HEK293 (cell line): ENCODE data around the gene ARPC1A.

Source experiments
- KLF1 ChIP-seq: fragments of 450-650 bp; formaldehyde crosslinking; IDR thresholded peaks from 2 replicates; pipeline ENCODE4 v1.5.1; 2016; ENCODE audit warnings: missing biosample characterization, missing genetic modification characterization
- KLF7 ChIP-seq: fragments of 450-650 bp; formaldehyde crosslinking; IDR thresholded peaks from 2 replicates; pipeline ENCODE4 v1.5.1; 2016; ENCODE audit warnings: missing biosample characterization, missing genetic modification characterization, borderline replicate concordance
- MZF1 ChIP-seq: fragments of 450-650 bp; formaldehyde crosslinking; IDR thresholded peaks from 2 replicates; pipeline ENCODE4 v1.5.1; 2017; ENCODE audit warnings: missing biosample characterization, missing genetic modification characterization, borderline replicate concordance
- SALL2 ChIP-seq: fragments of 450-650 bp; formaldehyde crosslinking; IDR thresholded peaks from 2 replicates; pipeline ENCODE4 v1.5.0; 2017; ENCODE audit warnings: missing biosample characterization, mild to moderate bottlenecking, missing genetic modification characterization, borderline replicate concordance
- ZBTB1 ChIP-seq: fragments of 450-650 bp; formaldehyde crosslinking; IDR thresholded peaks from 2 replicates; pipeline ENCODE4 v1.5.1; 2016; ENCODE audit warnings: missing biosample characterization, missing genetic modification characterization
- ZBTB20 ChIP-seq: fragments of 450-650 bp; formaldehyde crosslinking; IDR thresholded peaks from 2 replicates; pipeline ENCODE4 v1.5.1; 2016; ENCODE audit warnings: missing biosample characterization, missing genetic modification characterization
- ZNF121 ChIP-seq: fragments of 450-650 bp; formaldehyde crosslinking; IDR thresholded peaks from 2 replicates; pipeline ENCODE4 v1.5.1; 2016; ENCODE audit warnings: missing biosample characterization, missing genetic modification characterization
- ZNF19 ChIP-seq: fragments of 450-650 bp; formaldehyde crosslinking; IDR thresholded peaks from 2 replicates; pipeline ENCODE4; 2016; ENCODE audit warnings: missing biosample characterization, missing genetic modification characterization, low read depth
- ZNF558 ChIP-seq: fragments of 450-650 bp; formaldehyde crosslinking; IDR thresholded peaks from 2 replicates; pipeline ENCODE4 v1.5.1; 2016; ENCODE audit warnings: missing biosample characterization, missing genetic modification characterization
- TF ChIP-seq, protein P1 (sequence below): fragments of 450-650 bp; formaldehyde crosslinking; optimal IDR thresholded peaks from 2 replicates; pipeline ENCODE3; 2016; ENCODE audit warnings: missing biosample characterization, mild to moderate bottlenecking, missing genetic modification characterization
- TF ChIP-seq, protein P2 (sequence below): fragments of 450-650 bp; formaldehyde crosslinking; IDR thresholded peaks from 2 replicates; pipeline ENCODE4 v1.5.1; 2016; ENCODE audit warnings: missing biosample characterization, missing genetic modification characterization

DNA sequence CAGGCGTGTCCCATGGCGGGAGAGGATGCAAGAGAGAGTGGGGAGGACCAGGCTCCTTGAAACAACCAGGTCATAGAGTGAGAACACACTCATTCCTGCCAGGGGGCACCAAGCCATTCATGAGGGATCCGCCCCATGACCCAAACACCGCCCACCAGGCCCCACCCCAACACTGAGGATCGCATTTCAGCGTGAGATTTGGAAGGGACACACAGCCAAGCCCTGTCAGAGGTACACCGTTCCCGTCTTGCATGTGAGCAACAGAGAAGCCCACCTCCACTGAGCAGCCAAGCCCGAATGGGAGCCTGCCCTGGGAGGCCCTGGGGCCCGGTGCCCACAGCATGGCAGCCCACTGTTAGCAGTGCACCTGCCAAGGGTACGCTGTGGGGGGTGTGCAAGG lies 40.9 kb downstream of the ARPC1A start:
- TF ChIP-seq ZNF558 (tag by site-specific recombination) (no peak), KLF1 (tag by site-specific recombination) (peak; percentile 98), MZF1 (tag by site-specific recombination) (no peak), KLF7 (tag by site-specific recombination) (no peak), ZNF121 (tag by site-specific recombination) (no peak), ZBTB1 (no peak), SALL2 (tag by site-specific recombination) (no peak), ZBTB20 (tag by site-specific recombination) (no peak), ZNF19 (tag by site-specific recombination) (no peak)
- TF ChIP-seq, protein P1, sequence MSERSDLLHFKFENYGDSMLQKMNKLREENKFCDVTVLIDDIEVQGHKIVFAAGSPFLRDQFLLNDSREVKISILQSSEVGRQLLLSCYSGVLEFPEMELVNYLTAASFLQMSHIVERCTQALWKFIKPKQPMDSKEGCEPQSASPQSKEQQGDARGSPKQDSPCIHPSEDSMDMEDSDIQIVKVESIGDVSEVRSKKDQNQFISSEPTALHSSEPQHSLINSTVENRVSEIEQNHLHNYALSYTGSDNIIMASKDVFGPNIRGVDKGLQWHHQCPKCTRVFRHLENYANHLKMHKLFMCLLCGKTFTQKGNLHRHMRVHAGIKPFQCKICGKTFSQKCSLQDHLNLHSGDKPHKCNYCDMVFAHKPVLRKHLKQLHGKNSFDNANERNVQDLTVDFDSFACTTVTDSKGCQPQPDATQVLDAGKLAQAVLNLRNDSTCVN (tag by site-specific recombination), result no peak
- TF ChIP-seq, protein P2, sequence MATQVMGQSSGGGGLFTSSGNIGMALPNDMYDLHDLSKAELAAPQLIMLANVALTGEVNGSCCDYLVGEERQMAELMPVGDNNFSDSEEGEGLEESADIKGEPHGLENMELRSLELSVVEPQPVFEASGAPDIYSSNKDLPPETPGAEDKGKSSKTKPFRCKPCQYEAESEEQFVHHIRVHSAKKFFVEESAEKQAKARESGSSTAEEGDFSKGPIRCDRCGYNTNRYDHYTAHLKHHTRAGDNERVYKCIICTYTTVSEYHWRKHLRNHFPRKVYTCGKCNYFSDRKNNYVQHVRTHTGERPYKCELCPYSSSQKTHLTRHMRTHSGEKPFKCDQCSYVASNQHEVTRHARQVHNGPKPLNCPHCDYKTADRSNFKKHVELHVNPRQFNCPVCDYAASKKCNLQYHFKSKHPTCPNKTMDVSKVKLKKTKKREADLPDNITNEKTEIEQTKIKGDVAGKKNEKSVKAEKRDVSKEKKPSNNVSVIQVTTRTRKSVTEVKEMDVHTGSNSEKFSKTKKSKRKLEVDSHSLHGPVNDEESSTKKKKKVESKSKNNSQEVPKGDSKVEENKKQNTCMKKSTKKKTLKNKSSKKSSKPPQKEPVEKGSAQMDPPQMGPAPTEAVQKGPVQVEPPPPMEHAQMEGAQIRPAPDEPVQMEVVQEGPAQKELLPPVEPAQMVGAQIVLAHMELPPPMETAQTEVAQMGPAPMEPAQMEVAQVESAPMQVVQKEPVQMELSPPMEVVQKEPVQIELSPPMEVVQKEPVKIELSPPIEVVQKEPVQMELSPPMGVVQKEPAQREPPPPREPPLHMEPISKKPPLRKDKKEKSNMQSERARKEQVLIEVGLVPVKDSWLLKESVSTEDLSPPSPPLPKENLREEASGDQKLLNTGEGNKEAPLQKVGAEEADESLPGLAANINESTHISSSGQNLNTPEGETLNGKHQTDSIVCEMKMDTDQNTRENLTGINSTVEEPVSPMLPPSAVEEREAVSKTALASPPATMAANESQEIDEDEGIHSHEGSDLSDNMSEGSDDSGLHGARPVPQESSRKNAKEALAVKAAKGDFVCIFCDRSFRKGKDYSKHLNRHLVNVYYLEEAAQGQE, result no peak
